ENCODE measurements around the gene GRK1.

GRCh38 chr13:113672002-113672651 lies 5.1 kb downstream of the GRK1 start:
- TF ChIP-seq CTCF (IDR thresholded peaks at IDR 0.05; ENCODE audit: insufficient read depth, low read depth, low read length) (no peak), EZH2 (IDR thresholded peaks at IDR 0.05; ENCODE audit: insufficient read depth, low read length) (no peak)
